Dendritic cell treated with granulocyte-macrophage colony-stimulating factor and Interleukin-4, amounts not matched to agents 40 ng/mL and 50 ng/mL, for 4 days (primary cell): Measurements from ENCODE around the gene FCMR.

Source experiments
- H3K27ac Mint-ChIP-seq: one replicate; pipeline ENCODE4 v1.8.0; 2022; ENCODE audit warnings: mild to moderate bottlenecking, mixed read lengths
- H3K27me3 Mint-ChIP-seq: one replicate; pipeline ENCODE4 v1.8.0; 2022; ENCODE audit warnings: mild to moderate bottlenecking, mixed read lengths
- H3K36me3 Mint-ChIP-seq: one replicate; pipeline ENCODE4 v1.8.0; 2022; ENCODE audit warnings: low read depth, mixed read lengths
- H3K4me1 Mint-ChIP-seq: one replicate; pipeline ENCODE4 v1.8.0; 2022; ENCODE audit warnings: low read depth, mixed read lengths
- H3K4me3 Mint-ChIP-seq: one replicate; pipeline ENCODE4 v1.8.0; 2022; ENCODE audit warnings: mild to moderate bottlenecking, moderate library complexity, mixed read lengths
- H3K9me3 Mint-ChIP-seq: one replicate; pipeline ENCODE4 v1.8.0; 2022; ENCODE audit warnings: mixed read lengths
- intact Hi-C: fragments of 100-400 bp; cut with micrococcal nuclease; formaldehyde crosslinking; loops from one replicate; pipeline ENCODE4 v1.15.0; 2022

Gene FCMR

GRCh38 chr1:206955476-206956451 is 34.0 kb upstream of the FCMR start:
- no peak overlapping the region for H3K4me3 Mint-ChIP-seq
- intact Hi-C loops: no loop called here
- peaks cover 61% of the 10 kb centered on the region for H3K27me3 Mint-ChIP-seq
- no peaks in the 10 kb centered on the region for H3K9me3 Mint-ChIP-seq
- H3K36me3 Mint-ChIP-seq: no peaks in the 10 kb centered on the region
- peaks cover 42% of the 10 kb centered on the region for H3K4me1 Mint-ChIP-seq
- no peak overlapping the region for H3K27ac Mint-ChIP-seq

- Mint-ChIP-seq H3K27me3 (peaks cover 50% of the 10 kb centered on the region), H3K4me3 (no peak overlapping the region), H3K4me1 (peaks cover 45% of the 10 kb centered on the region), H3K36me3 (no peaks in the 10 kb centered on the region), H3K27ac (no peak overlapping the region), H3K9me3 (no peaks in the 10 kb centered on the region)
- intact Hi-C loops: no loop called here
Measured at GRCh38 chr1:206954459-206955342, 33.0 kb upstream of the FCMR start.

GRCh38 chr1:206953626-206954025 is 31.9 kb upstream of the FCMR start:
- no peak overlapping the region for H3K27ac Mint-ChIP-seq
- no peaks in the 10 kb centered on the region for H3K9me3 Mint-ChIP-seq
- peaks cover 47% of the 10 kb centered on the region for H3K27me3 Mint-ChIP-seq
- H3K4me1 Mint-ChIP-seq: peaks cover 56% of the 10 kb centered on the region
- no peaks in the 10 kb centered on the region for H3K36me3 Mint-ChIP-seq
- H3K4me3 Mint-ChIP-seq: no peak overlapping the region
- intact Hi-C loops: no loop called here

- no peaks in the 10 kb centered on the region for H3K9me3 Mint-ChIP-seq
- intact Hi-C loops: no loop called here
- peaks cover 59% of the 10 kb centered on the region for H3K4me1 Mint-ChIP-seq
- peaks cover 45% of the 10 kb centered on the region for H3K27me3 Mint-ChIP-seq
- no peak overlapping the region for H3K27ac Mint-ChIP-seq
- no peak overlapping the region for H3K4me3 Mint-ChIP-seq
- no peaks in the 10 kb centered on the region for H3K36me3 Mint-ChIP-seq
Measured at GRCh38 chr1:206953126-206953525, 31.4 kb upstream of the FCMR start.

- intact Hi-C loops: no loop called here
- H3K4me3 Mint-ChIP-seq: no peak overlapping the region
- peaks cover 40% of the 10 kb centered on the region for H3K27me3 Mint-ChIP-seq
- H3K36me3 Mint-ChIP-seq: no peaks in the 10 kb centered on the region
- H3K9me3 Mint-ChIP-seq: no peaks in the 10 kb centered on the region
- H3K27ac Mint-ChIP-seq: peak overlapping the region; percentile 24
- peaks cover 66% of the 10 kb centered on the region for H3K4me1 Mint-ChIP-seq
Measured at GRCh38 chr1:206952171-206952570, 30.4 kb upstream of the FCMR start.

- no peaks in the 10 kb centered on the region for H3K9me3 Mint-ChIP-seq
- H3K27ac Mint-ChIP-seq: peak overlapping the region; percentile 24
- H3K4me3 Mint-ChIP-seq: no peak overlapping the region
- H3K4me1 Mint-ChIP-seq: peaks cover 72% of the 10 kb centered on the region
- H3K27me3 Mint-ChIP-seq: peaks cover 41% of the 10 kb centered on the region
- intact Hi-C loops: no loop called here
- no peaks in the 10 kb centered on the region for H3K36me3 Mint-ChIP-seq
Measured at GRCh38 chr1:206951318-206952100, 29.8 kb upstream of the FCMR start.

GRCh38 chr1:206949641-206950040 is 27.9 kb upstream of the FCMR start:
- H3K27ac Mint-ChIP-seq: no peak overlapping the region
- no peaks in the 10 kb centered on the region for H3K9me3 Mint-ChIP-seq
- no peaks in the 10 kb centered on the region for H3K36me3 Mint-ChIP-seq
- H3K4me3 Mint-ChIP-seq: no peak overlapping the region
- peaks cover 41% of the 10 kb centered on the region for H3K27me3 Mint-ChIP-seq
- intact Hi-C loops: no loop called here
- H3K4me1 Mint-ChIP-seq: peaks cover 63% of the 10 kb centered on the region

GRCh38 chr1:206949208-206949607 is 27.5 kb upstream of the FCMR start:
- Mint-ChIP-seq H3K4me3 (no peak overlapping the region), H3K27me3 (peaks cover 43% of the 10 kb centered on the region), H3K9me3 (no peaks in the 10 kb centered on the region), H3K27ac (no peak overlapping the region), H3K36me3 (no peaks in the 10 kb centered on the region), H3K4me1 (peaks cover 61% of the 10 kb centered on the region)
- intact Hi-C loops: no loop called here

GRCh38 chr1:206947255-206947654 is 25.5 kb upstream of the FCMR start:
- Mint-ChIP-seq H3K27me3 (peaks cover 49% of the 10 kb centered on the region), H3K4me1 (peaks cover 47% of the 10 kb centered on the region), H3K4me3 (no peak overlapping the region), H3K27ac (no peak overlapping the region), H3K36me3 (no peaks in the 10 kb centered on the region), H3K9me3 (no peaks in the 10 kb centered on the region)
- intact Hi-C loops: no loop called here

GRCh38 chr1:206946261-206946660 is 24.5 kb upstream of the FCMR start, which contains the start of gene PIGR:
PIGR (minus strand) TSS chr1:206946466; CDS start chr1:206940531, 5,935 bp downstream.
- intact Hi-C loops: no loop called here
- no peak within 1 kb of the TSS for H3K27ac Mint-ChIP-seq
- H3K27me3 Mint-ChIP-seq: peaks cover 57% of the 10 kb centered on the region
- no peaks in the 10 kb centered on the region for H3K9me3 Mint-ChIP-seq
- H3K36me3 Mint-ChIP-seq: no peaks in the 10 kb centered on the region
- H3K4me1 Mint-ChIP-seq: peaks cover 37% of the 10 kb centered on the region
- H3K4me3 Mint-ChIP-seq: no peak within 1 kb of the TSS

GRCh38 chr1:206945779-206946178 is 24.0 kb upstream of the FCMR start:
- H3K27ac Mint-ChIP-seq: no peak overlapping the region
- peaks cover 55% of the 10 kb centered on the region for H3K27me3 Mint-ChIP-seq
- no peaks in the 10 kb centered on the region for H3K36me3 Mint-ChIP-seq
- H3K4me3 Mint-ChIP-seq: no peak overlapping the region
- H3K9me3 Mint-ChIP-seq: no peaks in the 10 kb centered on the region
- peaks cover 33% of the 10 kb centered on the region for H3K4me1 Mint-ChIP-seq
- intact Hi-C loops: no loop called here

GRCh38 chr1:206944703-206945102 is 23.0 kb upstream of the FCMR start:
- Mint-ChIP-seq H3K27ac (no peak overlapping the region), H3K36me3 (no peaks in the 10 kb centered on the region), H3K27me3 (peaks cover 56% of the 10 kb centered on the region), H3K4me3 (no peak overlapping the region), H3K4me1 (peaks cover 27% of the 10 kb centered on the region), H3K9me3 (no peaks in the 10 kb centered on the region)
- intact Hi-C loops: no loop called here

GRCh38 chr1:206941766-206942418 is 20.2 kb upstream of the FCMR start:
- Mint-ChIP-seq H3K4me1 (peaks cover 12% of the 10 kb centered on the region), H3K36me3 (no peaks in the 10 kb centered on the region), H3K27ac (no peak overlapping the region), H3K9me3 (no peaks in the 10 kb centered on the region), H3K27me3 (peaks cover 49% of the 10 kb centered on the region), H3K4me3 (no peak overlapping the region)
- intact Hi-C loops: no loop called here
